Stomach (tissue), 9 donors: ENCODE data around the gene KRTAP10-9. TPM values are rescaled to one million over a fixed set of nuclear protein-coding genes. Genes with fewer than 3 reads are reported as not detected.
"Not testable (repeated sequence)": the region's sequence is repeated elsewhere in the genome, so short reads cannot be mapped to it uniquely, and the experiment has no call there.

Experiments used
- DNase-seq, 2 donors: peaks; one replicate each; pipeline versions ENCODE4 v3.0.0 to v3.0.0-alpha.2; 2013 to 2019
- H3K27ac ChIP-seq, 5 donors: fragments of 200-600 bp in 4 of 5; sonication (generic) in 4 of 5; one replicate each; pipeline ENCODE4 v1.5.1; 2013 to 2019; ENCODE audit warnings: mild to moderate bottlenecking in 1 of 5, moderate library complexity in 1 of 5
- H3K27me3 ChIP-seq, 3 donors: fragments of 200-600 bp; sonication (generic); one replicate each; pipeline ENCODE4 v1.5.1; 2017 to 2019; ENCODE audit warnings: mixed run types in 1 of 3
- H3K36me3 ChIP-seq, 4 donors: fragments of 200-600 bp; sonication (generic); 1 replicate in 3 of 4; 2 replicates in 1 of 4; pipeline ENCODE4 v1.5.1; 2016 to 2019
- H3K4me1 ChIP-seq, 4 donors: fragments of 200-600 bp; sonication (generic); one replicate each; pipeline ENCODE4 v1.5.1; 2016 to 2019
- H3K4me3 ChIP-seq, 4 donors: fragments of 200-600 bp; sonication (generic) in 3 of 4; one replicate each; pipeline ENCODE4 v1.5.1; 2016 to 2019; ENCODE audit warnings: mild to moderate bottlenecking in 1 of 4
- H3K9me3 ChIP-seq, 4 donors: fragments of 200-600 bp; sonication (generic); one replicate each; pipeline ENCODE4 v1.5.1; 2016 to 2019
- EP300 ChIP-seq: sonication (generic); formaldehyde crosslinking; IDR thresholded peaks from one replicate; pipeline ENCODE4 v1.6.1; 2017; ENCODE audit warnings: antibody characterized with exemption
- POLR2A ChIP-seq, 4 donors: fragments of 450-650 bp; IDR thresholded peaks; one replicate each; pipeline ENCODE4 v1.6.1; 2016; ENCODE audit warnings: antibody characterized with exemption in 4 of 4, control low read depth in 2 of 4, mild to moderate bottlenecking in 1 of 4, moderate library complexity in 1 of 4
- POLR2AphosphoS5 ChIP-seq, 3 donors: sonication (generic); formaldehyde crosslinking; IDR thresholded peaks; one replicate each; pipeline ENCODE4 v1.6.1; 2016; ENCODE audit warnings: antibody characterized with exemption in 3 of 3
- WGBS, 5 donors: extraction: QIAGEN DNeasy Blood & Tissue Kit in 3 of 5; methylation state at CpG; one replicate each; pipeline versions ENCODE4 v1.1.5 to v1.1.7; 2013 to 2018; 5-methylcytosine and 5-hydroxymethylcytosine counted together
- intact Hi-C: fragments of 100-400 bp; cut with DNase I; formaldehyde crosslinking; loops from one replicate; pipeline ENCODE4 v1.15.1; 2023; ENCODE audit warnings: low total_unique reads
- polyA plus RNA-seq, 3 donors: library from polyadenylated mRNA; stranded (reverse); fragments of 200-250 nt; gene quantifications; one replicate each; pipeline ENCODE4 v1.2.3, GENCODE V29; 2013
- total RNA-seq, 5 donors: library from RNA; depleted of rRNA; stranded (reverse); fragments of >200 nt; gene quantifications; one replicate each; pipeline versions ENCODE4 v1.1.0 to v1.2.3, GENCODE V29; 2014 to 2016
- TF ChIP-seq, protein P1 (sequence below), 7 experiments: fragments of 450-650 bp in 4 of 7; fragments of 200-600 bp in 3 of 7; sonication (generic) in 3 of 7; IDR thresholded peaks; one replicate each; pipeline ENCODE4 v1.5.1; 2016 to 2019; ENCODE audit warnings: antibody characterized with exemption in 7 of 7, control low read depth in 2 of 7, mild to moderate bottlenecking in 1 of 7
- donor health status: healthy with polysubstance abuse.
- donor health status: Bipolar disorder and iron deficiency.
- donor health status: healthy.

The KRTAP10-9 gene
- total and polyA plus RNA-seq, 8 donors, result not detected

DNA sequence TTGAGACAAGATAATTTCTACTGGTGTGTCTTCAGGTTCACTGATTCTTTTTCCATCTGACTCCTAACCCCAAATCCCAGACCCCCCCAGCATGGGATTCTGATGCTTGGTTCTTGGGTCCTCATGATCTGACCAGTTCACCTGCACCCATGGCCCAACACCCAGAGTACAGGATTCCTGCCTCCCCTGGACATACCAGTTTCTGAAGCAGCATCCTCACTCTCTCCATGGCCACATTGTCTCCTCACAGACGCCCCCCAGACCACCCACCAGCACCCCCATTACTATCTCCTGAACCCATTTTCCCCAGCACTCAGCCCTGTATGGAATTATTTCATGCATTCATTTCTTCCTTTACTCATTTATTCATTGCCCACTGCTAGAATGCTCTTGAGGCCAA lies 30.0 kb downstream of the KRTAP10-9 start:
- no peaks in the 10 kb centered on the region for H3K4me1 ChIP-seq
- no peak overlapping the region for H3K4me3 ChIP-seq
- no peak for DNase-seq
- TF ChIP-seq POLR2A (IDR thresholded peaks at IDR 0.05) (no peak), POLR2AphosphoS5 (IDR thresholded peaks at IDR 0.05) (no peak), EP300 (no peak)
- TF ChIP-seq, protein P1, sequence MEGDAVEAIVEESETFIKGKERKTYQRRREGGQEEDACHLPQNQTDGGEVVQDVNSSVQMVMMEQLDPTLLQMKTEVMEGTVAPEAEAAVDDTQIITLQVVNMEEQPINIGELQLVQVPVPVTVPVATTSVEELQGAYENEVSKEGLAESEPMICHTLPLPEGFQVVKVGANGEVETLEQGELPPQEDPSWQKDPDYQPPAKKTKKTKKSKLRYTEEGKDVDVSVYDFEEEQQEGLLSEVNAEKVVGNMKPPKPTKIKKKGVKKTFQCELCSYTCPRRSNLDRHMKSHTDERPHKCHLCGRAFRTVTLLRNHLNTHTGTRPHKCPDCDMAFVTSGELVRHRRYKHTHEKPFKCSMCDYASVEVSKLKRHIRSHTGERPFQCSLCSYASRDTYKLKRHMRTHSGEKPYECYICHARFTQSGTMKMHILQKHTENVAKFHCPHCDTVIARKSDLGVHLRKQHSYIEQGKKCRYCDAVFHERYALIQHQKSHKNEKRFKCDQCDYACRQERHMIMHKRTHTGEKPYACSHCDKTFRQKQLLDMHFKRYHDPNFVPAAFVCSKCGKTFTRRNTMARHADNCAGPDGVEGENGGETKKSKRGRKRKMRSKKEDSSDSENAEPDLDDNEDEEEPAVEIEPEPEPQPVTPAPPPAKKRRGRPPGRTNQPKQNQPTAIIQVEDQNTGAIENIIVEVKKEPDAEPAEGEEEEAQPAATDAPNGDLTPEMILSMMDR (IDR thresholded peaks at IDR 0.05), result no peak
- H3K27ac ChIP-seq, result peak overlapping the region in 3 of 5 donors; percentile 11 to 49 (median 24)
- peaks cover 0 to 31% (median 10%) of the 10 kb centered on the region in 3 donors for H3K27me3 ChIP-seq
- peaks cover 0 to 22% (median 11%) of the 10 kb centered on the region in 4 donors for H3K9me3 ChIP-seq
- H3K36me3 ChIP-seq, result no peaks in the 10 kb centered on the region
- 29 to 45% (median 33%) methylated on average over 1 of the region's 1 CpG for WGBS, 5 donors
- intact Hi-C loops, result no loop called here

DNA sequence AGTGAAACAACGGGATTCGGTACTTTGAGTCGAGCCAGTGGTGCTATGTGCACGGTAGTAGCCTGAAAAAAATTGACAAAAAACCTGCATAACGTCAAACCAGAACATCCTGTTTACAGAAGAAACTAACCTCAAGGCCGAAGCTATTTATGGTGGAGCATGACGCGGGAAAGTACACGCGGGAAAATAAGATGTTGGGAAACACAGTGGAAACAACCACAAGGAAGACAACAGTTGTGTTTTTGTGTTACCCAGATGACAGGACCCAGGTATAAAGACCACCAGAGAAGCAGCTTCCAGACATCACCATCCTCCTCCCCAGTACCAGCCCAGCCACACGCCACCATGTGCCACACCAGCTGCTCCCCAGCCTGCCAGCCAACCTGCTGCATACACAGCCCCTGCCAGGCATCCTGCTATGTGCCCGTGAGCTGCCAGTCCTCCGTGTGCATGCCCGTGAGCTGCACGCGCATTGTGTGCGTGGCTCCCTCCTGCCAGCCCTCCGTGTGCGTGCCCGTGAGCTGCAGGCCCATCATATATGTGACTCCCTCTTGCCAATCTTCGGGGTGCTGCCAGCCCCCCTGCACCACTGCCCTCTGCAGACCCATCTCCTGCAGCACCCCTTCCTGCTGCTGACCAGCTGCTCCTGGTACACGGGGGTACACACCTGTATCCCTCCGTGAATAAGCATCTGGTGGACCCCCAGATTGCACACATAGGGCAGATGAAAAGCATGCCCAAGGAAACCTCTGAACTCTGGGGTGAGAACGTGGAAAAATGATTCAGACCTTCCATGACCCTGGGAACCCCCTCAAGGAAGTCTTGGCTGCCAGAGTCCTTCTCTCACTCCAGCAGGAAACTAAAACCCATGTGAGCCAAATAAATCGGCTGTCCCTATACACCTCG lies 31.0 kb downstream of the KRTAP10-9 start, which contains the start of gene KRTAP12-3:
TSS of gene KRTAP12-3 (plus strand) at position 298 of the 906 bp plus-strand sequence. CDS start at position 346, 48 bp downstream.
- Histone ChIP-seq H3K4me3 (no peak within 1 kb of the TSS), H3K27me3 (peaks cover 0 to 31% (median 10%) of the 10 kb centered on the region in 3 donors), H3K36me3 (no peaks in the 10 kb centered on the region), H3K9me3 (peaks cover 0 to 22% (median 11%) of the 10 kb centered on the region in 4 donors), H3K4me1 (no peaks in the 10 kb centered on the region), H3K27ac (peak within 1 kb of the TSS in 4 of 5 donors; percentile 7 to 57 (median 36))
- 70 to 80% (median 74%) methylated on average over 26 of the region's 26 CpGs for WGBS, 5 donors
- TF ChIP-seq, protein P1 (IDR thresholded peaks at IDR 0.05), result no peak
- TF ChIP-seq POLR2A (IDR thresholded peaks at IDR 0.05), result no peak
- TF ChIP-seq EP300, result no peak
- no peak for TF ChIP-seq POLR2AphosphoS5 (IDR thresholded peaks at IDR 0.05)
- intact Hi-C loops, result no loop called here
- peak in 1 of 2 donors; percentile 25 for DNase-seq

DNA sequence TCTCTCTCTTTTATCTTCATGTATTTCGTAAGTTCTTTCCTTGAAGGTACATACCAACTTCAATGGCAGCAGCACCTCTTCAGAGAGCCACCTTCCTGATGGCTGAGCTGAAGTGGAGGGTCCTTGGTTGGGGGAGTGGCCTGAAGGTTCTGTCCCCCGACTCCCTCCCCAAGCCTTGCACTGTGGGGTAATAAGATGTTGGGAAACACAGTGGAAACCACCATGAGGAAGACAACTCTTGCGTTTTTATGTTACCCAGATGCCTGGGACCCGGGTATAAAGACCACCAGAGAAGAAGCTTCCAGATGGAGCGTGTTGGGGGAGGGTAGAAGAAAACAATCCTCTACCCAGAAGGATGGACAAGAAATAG lies 31.6 kb downstream of the KRTAP10-9 start:
- Histone ChIP-seq H3K27ac (peak overlapping the region in 1 of 5 donors; percentile 57), H3K9me3 (peaks cover 0 to 22% (median 11%) of the 10 kb centered on the region in 4 donors), H3K36me3 (no peaks in the 10 kb centered on the region), H3K4me3 (no peak overlapping the region), H3K4me1 (no peaks in the 10 kb centered on the region), H3K27me3 (peaks cover 0 to 31% (median 10%) of the 10 kb centered on the region in 3 donors)
- intact Hi-C loops, result no loop called here
- TF ChIP-seq, protein P1 (IDR thresholded peaks at IDR 0.05), result no peak
- TF ChIP-seq POLR2AphosphoS5 (IDR thresholded peaks at IDR 0.05) (no peak), EP300 (no peak), POLR2A (IDR thresholded peaks at IDR 0.05) (no peak)
- no peak for DNase-seq
- 77 to 84% (median 80%) methylated on average over 5 of the region's 5 CpGs for WGBS, 5 donors

DNA sequence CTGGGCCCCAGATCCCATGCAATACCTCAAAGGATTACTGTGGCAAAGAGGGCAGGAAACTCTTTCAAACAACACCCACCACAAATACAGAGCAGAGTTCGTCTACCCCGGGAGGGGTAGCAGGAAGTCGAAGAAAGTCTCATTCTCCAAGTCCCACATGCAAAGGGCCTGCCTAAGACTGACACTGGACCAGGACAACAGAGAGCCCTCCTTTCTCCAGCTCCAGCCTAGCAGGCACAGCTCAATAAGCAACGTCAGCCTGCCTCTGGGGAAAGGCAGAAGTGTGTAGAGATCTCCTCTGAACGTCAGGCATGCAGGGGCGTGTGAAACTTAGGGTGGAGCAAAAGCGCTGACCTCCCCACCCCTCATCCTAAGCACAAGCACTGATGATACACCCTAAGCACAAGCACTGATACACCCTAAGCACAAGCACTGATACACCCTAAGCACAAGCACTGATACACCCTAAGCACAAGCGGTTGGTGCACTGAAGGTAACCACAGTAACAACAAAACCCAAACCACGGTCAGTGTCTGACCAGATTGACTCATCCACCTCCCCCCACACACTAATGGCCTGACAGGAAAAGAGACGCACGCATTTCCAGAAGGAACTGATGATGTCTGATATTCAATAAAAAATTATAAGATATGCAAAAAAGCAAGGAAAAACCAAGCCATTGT lies 32.2 kb downstream of the KRTAP10-9 start:
- peaks cover 0 to 28% (median 10%) of the 10 kb centered on the region in 3 donors for H3K27me3 ChIP-seq
- no peaks in the 10 kb centered on the region for H3K36me3 ChIP-seq
- no peak for TF ChIP-seq EP300
- TF ChIP-seq, protein P1 (IDR thresholded peaks at IDR 0.05), result no peak
- no peaks in the 10 kb centered on the region for H3K4me1 ChIP-seq
- intact Hi-C loops, result no loop called here
- 40 to 62% (median 44%) methylated on average over 9 to 11 of the region's 11 CpGs for WGBS, 5 donors
- DNase-seq, result no peak
- H3K4me3 ChIP-seq, result no peak overlapping the region
- peaks cover 0 to 22% (median 11%) of the 10 kb centered on the region in 4 donors for H3K9me3 ChIP-seq
- H3K27ac ChIP-seq, result no peak overlapping the region

DNA sequence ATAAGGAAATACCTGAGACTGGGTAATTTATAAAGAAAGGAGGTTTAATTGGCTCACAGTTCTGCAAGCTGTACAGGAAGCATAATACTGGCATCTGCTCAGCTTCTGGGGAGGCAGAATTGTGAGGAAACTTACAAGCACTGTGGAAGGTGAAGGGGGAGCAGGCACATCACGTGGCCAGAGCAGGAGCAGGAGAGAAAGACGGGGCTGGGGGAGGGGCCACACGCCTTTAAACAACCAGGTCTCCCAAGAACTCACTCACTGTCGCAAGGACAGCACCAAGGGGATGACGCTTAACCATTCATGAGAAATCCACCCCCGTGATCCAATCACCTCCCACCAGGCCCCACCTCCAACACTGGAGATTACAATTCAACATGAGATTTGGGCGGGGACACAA lies 34.7 kb downstream of the KRTAP10-9 start:
- H3K4me3 ChIP-seq, H3K36me3 ChIP-seq, H3K27ac ChIP-seq, intact Hi-C loops, DNase-seq, H3K4me1 ChIP-seq: not testable (repeated sequence)
- Histone ChIP-seq H3K27me3 (peaks cover 0 to 28% (median 9%) of the 10 kb centered on the region in 3 donors), H3K9me3 (peaks cover 0 to 15% (median 9%) of the 10 kb centered on the region in 4 donors)
- WGBS, 5 donors, result 41 to 56% (median 51%) methylated on average over 7 of the region's 7 CpGs
